GM20000 (cell line): ENCODE data around the gene MICAL2.
A peak's percentile ranks its signal among the peaks of the same experiment; 100 is the strongest.

ENCODE experiments used
- DNase-seq: peaks from one replicate; pipeline ENCODE4 v3.0.0; 2012; ENCODE audit warnings: low spot score
- CTCF ChIP-seq: IDR thresholded peaks from 2 replicates; pipeline ENCODE4 v1.5.1; 2012; ENCODE audit warnings: mild to moderate bottlenecking, control low read depth; ENCODE audit errors: extremely low read depth, missing control alignments

Gene MICAL2

GRCh38 chr11:12109591-12110196 lies 696 bp upstream of the MICAL2 start:
- no peak for TF ChIP-seq CTCF
- no peak for DNase-seq

- no peak for TF ChIP-seq CTCF
- peak; percentile 46 for DNase-seq
Measured at GRCh38 chr11:12110714-12111548, 541 bp downstream of the MICAL2 start.

GRCh38 chr11:12111549-12112520 lies 1.4 kb downstream of the MICAL2 start:
- no peak for TF ChIP-seq CTCF
- DNase-seq: no peak

GRCh38 chr11:12112750-12113149 lies 2.4 kb downstream of the MICAL2 start:
- TF ChIP-seq CTCF: no peak
- no peak for DNase-seq

GRCh38 chr11:12113294-12113693 lies 2.9 kb downstream of the MICAL2 start:
- no peak for DNase-seq
- TF ChIP-seq CTCF: no peak

GRCh38 chr11:12114193-12115033 lies 4.0 kb downstream of the MICAL2 start:
- DNase-seq: no peak
- TF ChIP-seq CTCF: no peak
